Measurements from ENCODE around the gene PLOD1. TPM values are rescaled to one million over a fixed set of nuclear protein-coding genes. Genes with fewer than 3 reads are reported as not detected.

PLOD1 gene
- total RNA-seq, 4 donors from 2014 or later = 23.9 to 66.5 (median 54.8) TPM

GRCh38 chr1:12010746-12011570, 76.4 kb downstream of the PLOD1 start:
- DNase-seq = no peak
- H3K4me1 ChIP-seq = peaks cover 18 to 24% of the 10 kb centered on the region in 2 donors
- H3K9me3 ChIP-seq = no peaks in the 10 kb centered on the region
- peaks cover 4 to 50% of the 10 kb centered on the region in 2 donors for H3K36me3 ChIP-seq
- H3K4me3 ChIP-seq = no peak overlapping the region
- intact Hi-C loops (cut with DNase I; ENCODE audit: low total_unique reads) = no loop called here
- no peaks in the 10 kb centered on the region for H3K27me3 ChIP-seq
- ATAC-seq = no peak
- in situ Hi-C loops (cut with MboI; ENCODE audit: low sequenced_read_pairs in 4 of 4) = no loop called here
- peak overlapping the region in 1 of 4 donors; percentile 22 for H3K27ac ChIP-seq
- TF ChIP-seq POLR2A (IDR thresholded peaks at IDR 0.05) (no peak), CTCF (IDR thresholded peaks at IDR 0.05 in 4 of 5, conservative IDR thresholded peaks at IDR 0.05 in 1 of 5) (no peak)

GRCh38 chr1:12011998-12012397, 77.5 kb downstream of the PLOD1 start:
- in situ Hi-C loops (cut with MboI; ENCODE audit: low sequenced_read_pairs in 4 of 4) (no loop called here), intact Hi-C loops (cut with DNase I; ENCODE audit: low total_unique reads) (no loop called here)
- H3K4me1 ChIP-seq = peaks cover 18 to 24% of the 10 kb centered on the region in 2 donors
- H3K4me3 ChIP-seq = no peak overlapping the region
- no peak for ATAC-seq
- peak in 1 of 2 donors; percentile 8 for DNase-seq
- H3K36me3 ChIP-seq = peaks cover 2 to 40% of the 10 kb centered on the region in 2 donors
- peak overlapping the region in 2 of 4 donors; percentile 57 to 68 for H3K27ac ChIP-seq
- TF ChIP-seq CTCF (IDR thresholded peaks at IDR 0.05 in 4 of 5, conservative IDR thresholded peaks at IDR 0.05 in 1 of 5) (no peak), POLR2A (IDR thresholded peaks at IDR 0.05) (no peak)
- no peaks in the 10 kb centered on the region for H3K9me3 ChIP-seq
- H3K27me3 ChIP-seq = no peaks in the 10 kb centered on the region

GRCh38 chr1:12012560-12013316, 78.2 kb downstream of the PLOD1 start:
- Histone ChIP-seq H3K36me3 (peaks cover 0 to 33% of the 10 kb centered on the region in 2 donors), H3K4me1 (peaks cover 18 to 24% of the 10 kb centered on the region in 2 donors), H3K27me3 (no peaks in the 10 kb centered on the region), H3K27ac (peak overlapping the region; percentile 49 to 68 (median 62)), H3K4me3 (no peak overlapping the region), H3K9me3 (no peaks in the 10 kb centered on the region)
- TF ChIP-seq CTCF (IDR thresholded peaks at IDR 0.05 in 4 of 5, conservative IDR thresholded peaks at IDR 0.05 in 1 of 5) (no peak), POLR2A (IDR thresholded peaks at IDR 0.05) (no peak)
- ATAC-seq (peak; percentile 34 to 43), DNase-seq (peak in 1 of 2 donors; percentile 15)
- in situ Hi-C loops (cut with MboI; ENCODE audit: low sequenced_read_pairs in 4 of 4) = no loop called here
- intact Hi-C loops (cut with DNase I; ENCODE audit: low total_unique reads) = no loop called here

GRCh38 chr1:12014141-12014991, 79.8 kb downstream of the PLOD1 start:
- ATAC-seq = peak in 1 of 2 donors; percentile 28
- Histone ChIP-seq H3K36me3 (peaks cover 0 to 29% of the 10 kb centered on the region in 2 donors), H3K9me3 (no peaks in the 10 kb centered on the region), H3K27ac (peak overlapping the region; percentile 49 to 68 (median 62)), H3K4me1 (peaks cover 18 to 24% of the 10 kb centered on the region in 2 donors), H3K4me3 (no peak overlapping the region), H3K27me3 (no peaks in the 10 kb centered on the region)
- intact Hi-C loops (cut with DNase I; ENCODE audit: low total_unique reads) = no loop called here
- peak in 1 of 2 donors; percentile 39 for DNase-seq
- TF ChIP-seq POLR2A (IDR thresholded peaks at IDR 0.05) = no peak
- no peak for TF ChIP-seq CTCF (IDR thresholded peaks at IDR 0.05 in 4 of 5, conservative IDR thresholded peaks at IDR 0.05 in 1 of 5)
- in situ Hi-C loops (cut with MboI; ENCODE audit: low sequenced_read_pairs in 4 of 4) = no loop called here

All from gastrocnemius medialis (tissue), 4 donors.